ENCODE measurements around the gene NUDT14. TPM values are rescaled to one million over a fixed set of nuclear protein-coding genes. Genes with fewer than 3 reads are reported as not detected.

The NUDT14 gene
- total RNA-seq, 4 donors from 2014 or later, result 14.6 to 22.2 (median 19.8) TPM

GRCh38 chr14:105166571-105167302 is 14.4 kb downstream of the NUDT14 start:
- Histone ChIP-seq H3K36me3 (no peaks in the 10 kb centered on the region), H3K9me3 (no peaks in the 10 kb centered on the region), H3K27me3 (peaks cover 49% of the 10 kb centered on the region), H3K27ac (peak overlapping the region; percentile 30), H3K4me1 (peaks cover 54% of the 10 kb centered on the region), H3K4me3 (peak overlapping the region; percentile 55)
- no peak for TF ChIP-seq EP300 (IDR thresholded peaks at IDR 0.05)
- no peak for TF ChIP-seq CTCF (IDR thresholded peaks at IDR 0.05)
- no peak for TF ChIP-seq POLR2AphosphoS5 (IDR thresholded peaks at IDR 0.05)
- no peak for TF ChIP-seq POLR2A (IDR thresholded peaks at IDR 0.05)
- 20% methylated on average over 13 of the region's 22 CpGs for WGBS
- DNase-seq (ENCODE audit: low spot score in 2 of 2), result no peak

- TF ChIP-seq POLR2AphosphoS5 (IDR thresholded peaks at IDR 0.05) (no peak), CTCF (IDR thresholded peaks at IDR 0.05) (no peak), POLR2A (IDR thresholded peaks at IDR 0.05) (no peak), EP300 (IDR thresholded peaks at IDR 0.05) (no peak)
These were observed 15.2 kb downstream of the NUDT14 start for GRCh38 chr14:105165761-105166485.

GRCh38 chr14:105165134-105165704 is 15.9 kb downstream of the NUDT14 start:
- Histone ChIP-seq H3K36me3 (no peaks in the 10 kb centered on the region), H3K9me3 (no peaks in the 10 kb centered on the region), H3K4me3 (peak overlapping the region; percentile 55), H3K27me3 (peaks cover 34% of the 10 kb centered on the region), H3K4me1 (peaks cover 53% of the 10 kb centered on the region), H3K27ac (no peak overlapping the region)
- no peak for DNase-seq (ENCODE audit: low spot score in 2 of 2)
- no peak for TF ChIP-seq POLR2AphosphoS5 (IDR thresholded peaks at IDR 0.05)
- TF ChIP-seq POLR2A (IDR thresholded peaks at IDR 0.05), result no peak
- no peak for TF ChIP-seq EP300 (IDR thresholded peaks at IDR 0.05)
- TF ChIP-seq CTCF (IDR thresholded peaks at IDR 0.05), result no peak
- WGBS, result 73% methylated on average over 4 of the region's 10 CpGs

More at GRCh38 chr14:105165761-105166485, 15.2 kb downstream of the NUDT14 start:
- 51% methylated on average over 12 of the region's 32 CpGs for WGBS
- DNase-seq (ENCODE audit: low spot score in 2 of 2), result no peak
- H3K36me3 ChIP-seq, result no peaks in the 10 kb centered on the region
- peaks cover 41% of the 10 kb centered on the region for H3K27me3 ChIP-seq
- no peak overlapping the region for H3K27ac ChIP-seq
- H3K4me3 ChIP-seq, result peak overlapping the region; percentile 55
- H3K9me3 ChIP-seq, result no peaks in the 10 kb centered on the region
- H3K4me1 ChIP-seq, result peaks cover 57% of the 10 kb centered on the region

- Histone ChIP-seq H3K36me3 (no peaks in the 10 kb centered on the region), H3K27ac (no peak overlapping the region), H3K9me3 (no peaks in the 10 kb centered on the region), H3K27me3 (peaks cover 24% of the 10 kb centered on the region), H3K4me3 (no peak overlapping the region), H3K4me1 (peaks cover 44% of the 10 kb centered on the region)
- no peak for DNase-seq (ENCODE audit: low spot score in 2 of 2)
- WGBS, result 62% methylated on average over 10 of the region's 18 CpGs
- TF ChIP-seq CTCF (IDR thresholded peaks at IDR 0.05), result no peak
- TF ChIP-seq POLR2A (IDR thresholded peaks at IDR 0.05), result no peak
- TF ChIP-seq EP300 (IDR thresholded peaks at IDR 0.05), result no peak
- no peak for TF ChIP-seq POLR2AphosphoS5 (IDR thresholded peaks at IDR 0.05)
These were observed 17.9 kb downstream of the NUDT14 start for GRCh38 chr14:105163040-105163742.
